Neural cell (in vitro differentiated cells): ENCODE data around the gene ANTXR2. TPM values are rescaled to one million over a fixed set of nuclear protein-coding genes. Genes with fewer than 3 reads are reported as not detected.

Source experiments
- H2AFZ ChIP-seq: fragments of 200-600, 300-800 bp; sonication (generic), shearing (Covaris generic); 2 replicates; pipeline ENCODE4 v1.6.0; 2014; ENCODE audit warnings: low read depth, mild to moderate bottlenecking, antibody characterized with exemption, low read length, moderate library complexity
- H3F3A ChIP-seq: fragments of 200-600 bp; shearing (Covaris generic); 2 replicates; pipeline ENCODE4 v1.6.1; 2016; ENCODE audit warnings: mild to moderate bottlenecking, moderate library complexity, mixed read lengths, antibody characterized with exemption, low read length; ENCODE audit not compliant: insufficient read depth, poor library complexity, severe bottlenecking
- H3K27ac ChIP-seq: fragments of 200-600, 300-800 bp; sonication (generic), shearing (Covaris generic); 2 replicates; pipeline ENCODE4 v1.5.1; 2014; ENCODE audit warnings: mild to moderate bottlenecking, low read length, moderate library complexity
- H3K27me3 ChIP-seq: fragments of 300-800, 200-600 bp; sonication (generic), shearing (Covaris generic); 2 replicates; pipeline ENCODE4 v1.6.0; 2014; ENCODE audit warnings: mild to moderate bottlenecking, low read depth, low read length, moderate library complexity; ENCODE audit not compliant: insufficient read depth
- H3K36me3 ChIP-seq: fragments of 300-800, 200-600 bp; sonication (generic), shearing (Covaris generic); 2 replicates; pipeline ENCODE4 v1.5.1; 2014; ENCODE audit warnings: mild to moderate bottlenecking, antibody characterized with exemption, low read length, moderate library complexity; ENCODE audit not compliant: insufficient read depth
- H3K4me2 ChIP-seq: fragments of 300-800, 200-600 bp; sonication (generic), shearing (Covaris generic); 2 replicates; pipeline ENCODE4 v1.6.0; 2014; ENCODE audit warnings: mild to moderate bottlenecking, low read length
- H3K4me3 ChIP-seq: fragments of 300-800, 200-600 bp; sonication (generic), shearing (Covaris generic); 2 replicates; pipeline ENCODE4 v1.5.1; 2014; ENCODE audit warnings: mild to moderate bottlenecking, low read length, moderate library complexity
- H3K79me2 ChIP-seq: fragments of 200-600 bp; shearing (Covaris generic); replicated peaks from 2 replicates; pipeline ENCODE4 v1.6.0; 2014; ENCODE audit warnings: mild to moderate bottlenecking, low read length, moderate library complexity; ENCODE audit not compliant: insufficient read depth
- H3K9ac ChIP-seq: fragments of 300-800, 200-600 bp; sonication (generic), shearing (Covaris generic); 2 replicates; pipeline ENCODE4 v1.6.1; 2016; ENCODE audit warnings: mild to moderate bottlenecking, low read length, mixed read lengths
- H3K9me2 ChIP-seq: fragments of 200-600 bp; shearing (Covaris generic); 2 replicates; pipeline ENCODE4 v1.6.1; 2016; ENCODE audit warnings: mild to moderate bottlenecking, low read length, mixed read lengths; ENCODE audit not compliant: insufficient read depth
- H3K9me3 ChIP-seq: fragments of 200-600, 300-800 bp; sonication (generic), shearing (Covaris generic); 2 replicates; pipeline ENCODE4 v1.6.1; 2016; ENCODE audit warnings: mild to moderate bottlenecking, mixed run types, low read length, moderate library complexity, mixed read lengths
- H4K20me1 ChIP-seq: fragments of 200-600 bp; shearing (Covaris generic); 2 replicates; pipeline ENCODE4 v1.6.1; 2016; ENCODE audit warnings: mild to moderate bottlenecking, mixed run types; ENCODE audit not compliant: insufficient read depth
- EP300 ChIP-seq: fragments of 450-650 bp; conservative IDR thresholded peaks from 2 replicates; pipeline ENCODE4 v1.6.1; 2014; ENCODE audit warnings: antibody characterized with exemption, mild to moderate bottlenecking, moderate library complexity; ENCODE audit not compliant: poor library complexity, severe bottlenecking
- EZH2 ChIP-seq: fragments of 200-600, 300-800 bp; shearing (Covaris generic), sonication (generic); IDR thresholded peaks from 2 replicates; pipeline ENCODE4 v1.6.1; 2014; ENCODE audit warnings: antibody characterized with exemption, low read length, borderline replicate concordance, mild to moderate bottlenecking; ENCODE audit not compliant: insufficient read depth, poor library complexity, severe bottlenecking
- MXI1 ChIP-seq: fragments of 450-650 bp; conservative IDR thresholded peaks from 2 replicates; pipeline ENCODE4 v1.6.1; 2014; ENCODE audit warnings: antibody characterized with exemption, mild to moderate bottlenecking; ENCODE audit not compliant: poor library complexity, severe bottlenecking
- POLR2AphosphoS5 ChIP-seq: IDR thresholded peaks from 2 replicates; pipeline ENCODE4 v1.6.1; 2012
- RAD21 ChIP-seq: fragments of 450-650 bp; conservative IDR thresholded peaks from 2 replicates; pipeline ENCODE4 v1.6.1; 2014; ENCODE audit warnings: antibody characterized with exemption, mild to moderate bottlenecking, moderate library complexity
- SMC3 ChIP-seq: fragments of 450-650 bp; conservative IDR thresholded peaks from 2 replicates; pipeline ENCODE4 v1.6.1; 2014; ENCODE audit warnings: antibody characterized with exemption, mild to moderate bottlenecking, moderate library complexity; ENCODE audit not compliant: poor library complexity
- TAF1 ChIP-seq: IDR thresholded peaks from 2 replicates; pipeline ENCODE4 v1.6.1; 2012; ENCODE audit warnings: low read depth
- polyA plus RNA-seq: library from polyadenylated mRNA; depleted of rRNA; stranded (reverse); fragments of >200 nt; gene quantifications from 2 replicates; pipeline ENCODE4 v1.2.3, GENCODE V29; 2014
- TF ChIP-seq, protein P1 (sequence below): fragments of 450-650 bp; IDR thresholded peaks from 2 replicates; pipeline ENCODE4 v1.5.1; 2014; ENCODE audit warnings: antibody characterized with exemption, mild to moderate bottlenecking, moderate library complexity; ENCODE audit not compliant: poor library complexity, severe bottlenecking
- TF ChIP-seq, protein P2 (sequence below): IDR thresholded peaks from 2 replicates; pipeline ENCODE4 v1.6.1; 2012; ENCODE audit warnings: borderline replicate concordance

Gene ANTXR2
- polyA plus RNA-seq, 1 donor from 2014 or later = 31.7 TPM

DNA sequence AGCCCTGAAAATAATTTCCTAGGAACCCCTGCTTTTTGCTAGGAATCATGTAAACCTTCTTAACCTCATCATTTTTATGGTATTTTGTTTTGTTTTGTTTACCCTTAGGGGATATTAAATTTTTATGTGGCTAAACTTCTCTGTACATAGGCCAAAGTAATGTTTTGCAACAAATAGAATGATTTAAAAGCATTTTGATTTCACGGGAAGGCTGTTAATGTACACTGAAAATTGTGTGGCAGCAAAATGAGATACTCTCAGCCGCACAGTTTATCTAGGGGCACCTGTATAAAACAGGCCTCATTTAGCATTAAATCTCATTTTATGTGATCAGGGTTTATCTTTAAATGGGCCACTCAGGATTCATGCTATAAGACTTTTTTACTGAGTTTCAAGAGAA is 175.0 kb downstream of the ANTXR2 start:
- no peak for TF ChIP-seq TAF1
- TF ChIP-seq EZH2 = no peak
- no peak for TF ChIP-seq SMC3
- TF ChIP-seq RAD21 = no peak
- TF ChIP-seq, protein P1, sequence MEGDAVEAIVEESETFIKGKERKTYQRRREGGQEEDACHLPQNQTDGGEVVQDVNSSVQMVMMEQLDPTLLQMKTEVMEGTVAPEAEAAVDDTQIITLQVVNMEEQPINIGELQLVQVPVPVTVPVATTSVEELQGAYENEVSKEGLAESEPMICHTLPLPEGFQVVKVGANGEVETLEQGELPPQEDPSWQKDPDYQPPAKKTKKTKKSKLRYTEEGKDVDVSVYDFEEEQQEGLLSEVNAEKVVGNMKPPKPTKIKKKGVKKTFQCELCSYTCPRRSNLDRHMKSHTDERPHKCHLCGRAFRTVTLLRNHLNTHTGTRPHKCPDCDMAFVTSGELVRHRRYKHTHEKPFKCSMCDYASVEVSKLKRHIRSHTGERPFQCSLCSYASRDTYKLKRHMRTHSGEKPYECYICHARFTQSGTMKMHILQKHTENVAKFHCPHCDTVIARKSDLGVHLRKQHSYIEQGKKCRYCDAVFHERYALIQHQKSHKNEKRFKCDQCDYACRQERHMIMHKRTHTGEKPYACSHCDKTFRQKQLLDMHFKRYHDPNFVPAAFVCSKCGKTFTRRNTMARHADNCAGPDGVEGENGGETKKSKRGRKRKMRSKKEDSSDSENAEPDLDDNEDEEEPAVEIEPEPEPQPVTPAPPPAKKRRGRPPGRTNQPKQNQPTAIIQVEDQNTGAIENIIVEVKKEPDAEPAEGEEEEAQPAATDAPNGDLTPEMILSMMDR = no peak
- TF ChIP-seq EP300 = no peak
- no peak for TF ChIP-seq MXI1
- TF ChIP-seq, protein P2, sequence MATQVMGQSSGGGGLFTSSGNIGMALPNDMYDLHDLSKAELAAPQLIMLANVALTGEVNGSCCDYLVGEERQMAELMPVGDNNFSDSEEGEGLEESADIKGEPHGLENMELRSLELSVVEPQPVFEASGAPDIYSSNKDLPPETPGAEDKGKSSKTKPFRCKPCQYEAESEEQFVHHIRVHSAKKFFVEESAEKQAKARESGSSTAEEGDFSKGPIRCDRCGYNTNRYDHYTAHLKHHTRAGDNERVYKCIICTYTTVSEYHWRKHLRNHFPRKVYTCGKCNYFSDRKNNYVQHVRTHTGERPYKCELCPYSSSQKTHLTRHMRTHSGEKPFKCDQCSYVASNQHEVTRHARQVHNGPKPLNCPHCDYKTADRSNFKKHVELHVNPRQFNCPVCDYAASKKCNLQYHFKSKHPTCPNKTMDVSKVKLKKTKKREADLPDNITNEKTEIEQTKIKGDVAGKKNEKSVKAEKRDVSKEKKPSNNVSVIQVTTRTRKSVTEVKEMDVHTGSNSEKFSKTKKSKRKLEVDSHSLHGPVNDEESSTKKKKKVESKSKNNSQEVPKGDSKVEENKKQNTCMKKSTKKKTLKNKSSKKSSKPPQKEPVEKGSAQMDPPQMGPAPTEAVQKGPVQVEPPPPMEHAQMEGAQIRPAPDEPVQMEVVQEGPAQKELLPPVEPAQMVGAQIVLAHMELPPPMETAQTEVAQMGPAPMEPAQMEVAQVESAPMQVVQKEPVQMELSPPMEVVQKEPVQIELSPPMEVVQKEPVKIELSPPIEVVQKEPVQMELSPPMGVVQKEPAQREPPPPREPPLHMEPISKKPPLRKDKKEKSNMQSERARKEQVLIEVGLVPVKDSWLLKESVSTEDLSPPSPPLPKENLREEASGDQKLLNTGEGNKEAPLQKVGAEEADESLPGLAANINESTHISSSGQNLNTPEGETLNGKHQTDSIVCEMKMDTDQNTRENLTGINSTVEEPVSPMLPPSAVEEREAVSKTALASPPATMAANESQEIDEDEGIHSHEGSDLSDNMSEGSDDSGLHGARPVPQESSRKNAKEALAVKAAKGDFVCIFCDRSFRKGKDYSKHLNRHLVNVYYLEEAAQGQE = no peak
- TF ChIP-seq POLR2AphosphoS5 = no peak
- Histone ChIP-seq H3K9me2 (no peaks in the 10 kb centered on the region), H3K4me2 (no peak overlapping the region), H4K20me1 (no peaks in the 10 kb centered on the region), H3K36me3 (no peaks in the 10 kb centered on the region), H3K9ac (no peak overlapping the region), H2AFZ (no peak overlapping the region), H3K79me2 (no peaks in the 10 kb centered on the region), H3K27me3 (no peaks in the 10 kb centered on the region), H3F3A (no peaks in the 10 kb centered on the region), H3K27ac (no peak overlapping the region), H3K4me3 (no peak overlapping the region), H3K9me3 (no peaks in the 10 kb centered on the region)

DNA sequence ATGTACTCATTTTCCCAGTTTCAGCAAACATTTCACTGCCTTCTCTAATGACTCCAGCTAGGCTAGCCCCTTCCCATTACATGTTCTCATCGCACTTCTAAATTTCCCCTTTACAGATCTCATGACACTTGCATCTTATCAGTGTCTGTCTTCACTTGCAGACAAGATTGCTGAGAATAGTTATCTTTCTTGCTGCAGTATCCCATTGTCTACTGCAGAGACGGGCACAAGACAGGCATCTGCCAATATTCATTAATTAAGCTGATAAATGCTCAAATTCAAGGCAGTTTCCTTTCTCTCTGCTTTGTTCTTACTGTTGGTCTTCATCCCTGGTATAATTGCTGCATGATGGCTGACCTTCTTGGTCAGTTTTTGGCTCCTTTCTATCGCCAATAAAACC is 175.9 kb downstream of the ANTXR2 start:
- no peaks in the 10 kb centered on the region for H3K36me3 ChIP-seq
- TF ChIP-seq, protein P2 = no peak
- no peak for TF ChIP-seq RAD21
- no peak for TF ChIP-seq TAF1
- no peak for TF ChIP-seq EZH2
- no peak for TF ChIP-seq SMC3
- no peak for TF ChIP-seq EP300
- TF ChIP-seq, protein P1 = no peak
- TF ChIP-seq MXI1 = no peak
- TF ChIP-seq POLR2AphosphoS5 = no peak
- H3K27me3 ChIP-seq = no peaks in the 10 kb centered on the region
- no peaks in the 10 kb centered on the region for H3F3A ChIP-seq
- no peak overlapping the region for H2AFZ ChIP-seq
- no peaks in the 10 kb centered on the region for H3K9me3 ChIP-seq
- no peaks in the 10 kb centered on the region for H3K9me2 ChIP-seq
- no peak overlapping the region for H3K4me3 ChIP-seq
- no peaks in the 10 kb centered on the region for H4K20me1 ChIP-seq
- no peak overlapping the region for H3K27ac ChIP-seq
- H3K79me2 ChIP-seq = no peaks in the 10 kb centered on the region
- H3K9ac ChIP-seq = no peak overlapping the region
- H3K4me2 ChIP-seq = no peak overlapping the region
